Stimulated activated CD4-positive, alpha-beta T cell treated with anti-CD3 and anti-CD28 coated beads, Interleukin-4, amount 100 ng/mL, for 4 hours (primary cell): ENCODE measurements around the gene MXI1.

Experiments used
- DNase-seq, 2 experiments: peaks; one replicate each; pipeline ENCODE4 v3.0.0-alpha.2; 2020

The MXI1 gene

DNA sequence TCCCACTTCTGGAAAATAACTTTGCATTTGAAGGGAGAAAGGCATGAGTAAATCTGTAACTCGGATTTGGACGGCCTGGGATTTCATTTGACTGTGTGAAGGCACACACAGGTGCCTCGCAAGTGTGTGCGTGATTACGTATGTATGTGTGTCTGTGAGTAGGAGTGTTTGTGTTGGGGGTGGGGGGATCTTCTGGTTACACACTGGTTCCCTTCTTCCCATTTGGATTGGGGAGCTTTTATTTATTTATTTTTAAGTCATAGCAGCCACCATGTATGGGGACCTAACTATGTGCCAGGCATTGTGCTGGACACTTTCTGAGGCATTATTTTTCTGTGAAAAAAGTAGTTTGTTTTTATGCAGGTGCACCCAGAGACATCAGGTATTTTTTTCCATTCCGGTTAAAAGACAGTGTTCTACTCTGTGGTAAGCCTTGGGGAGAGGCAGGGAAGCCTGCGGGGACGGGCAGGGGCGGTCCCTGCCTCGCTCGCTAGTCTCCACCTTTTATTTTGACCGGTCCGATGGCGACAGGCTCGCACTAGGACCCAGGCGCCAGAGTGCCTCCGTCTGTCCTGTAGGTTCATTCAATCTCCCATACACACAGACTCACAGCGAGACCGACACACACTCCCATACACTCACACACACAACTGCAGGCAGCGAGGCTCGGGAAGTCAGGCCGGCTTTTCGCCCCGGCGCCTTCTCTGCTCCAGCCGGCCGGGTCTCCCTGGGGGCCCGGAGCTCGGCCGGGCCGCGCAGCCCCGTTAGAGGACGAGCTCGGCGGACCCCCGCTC, at the start of gene MXI1:
Gene MXI1, plus strand, starts transcription at position 595 of the 794 bp plus-strand sequence. CDS start 204 bp downstream, outside the sequence.
- peak; percentile 19 to 27 for DNase-seq

DNA sequence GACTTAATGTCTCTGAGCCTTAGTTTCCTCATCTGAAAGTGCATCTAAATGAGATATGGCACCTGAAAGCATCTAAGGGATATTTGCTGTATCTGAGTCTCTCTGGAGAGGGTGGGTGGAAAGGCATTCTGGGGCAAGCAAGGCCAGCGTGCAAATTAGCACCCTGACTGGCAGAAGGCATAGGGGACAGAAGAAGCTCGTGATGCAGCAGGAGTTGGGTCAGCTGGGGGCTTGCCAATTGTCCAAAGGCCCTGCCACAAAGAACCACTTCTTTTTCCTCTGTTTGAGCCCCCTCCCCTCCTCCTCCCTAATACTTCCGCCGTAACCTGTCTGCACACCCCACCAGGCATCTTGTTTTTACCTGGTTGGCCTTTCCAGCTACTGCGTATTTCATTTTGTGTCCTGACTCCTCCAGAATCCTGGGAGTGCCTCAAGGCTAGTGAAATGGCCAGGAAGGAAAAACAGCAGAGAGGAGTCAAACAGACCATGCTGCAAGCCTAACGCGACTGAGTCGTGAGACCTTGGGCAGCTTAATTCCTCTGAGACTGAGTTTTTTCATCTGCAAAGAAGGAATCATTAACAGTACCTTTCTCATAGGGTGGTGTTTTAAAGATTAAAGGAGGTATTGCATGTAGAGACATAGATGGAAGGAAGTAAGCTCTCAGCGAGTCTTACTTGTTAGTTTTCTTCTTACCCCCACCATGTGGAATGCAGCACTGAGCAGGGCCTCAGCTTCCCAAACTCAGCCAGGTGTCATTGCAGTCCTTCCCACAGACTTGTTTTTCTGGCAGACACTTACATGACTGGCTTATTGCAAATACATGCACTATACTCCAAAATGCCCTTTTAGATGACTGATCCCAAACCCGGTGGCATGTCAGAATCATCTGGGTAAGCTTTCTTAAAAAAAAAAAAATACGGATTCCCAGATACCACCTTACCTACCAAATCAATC, 49.1 kb upstream of the MXI1 start:
- no peak for DNase-seq

DNA sequence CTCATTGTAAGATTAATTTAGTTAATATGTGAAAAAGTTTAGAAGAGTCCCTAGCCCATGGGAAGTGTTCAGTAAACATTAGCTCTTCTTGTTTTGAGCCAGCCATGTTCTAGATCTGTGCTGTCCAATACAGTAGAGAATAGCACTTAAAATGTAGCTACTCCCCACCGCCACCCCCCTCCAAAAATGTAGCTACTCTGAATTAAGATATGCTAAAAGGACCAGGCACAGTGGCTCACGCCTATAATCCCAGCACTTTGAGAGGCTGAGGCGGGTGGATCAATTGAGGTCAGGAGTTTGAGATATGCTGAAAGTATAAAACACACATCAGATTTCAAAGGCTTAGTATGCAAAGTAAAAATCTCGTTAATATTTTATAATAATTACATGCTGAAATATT, 47.3 kb upstream of the MXI1 start:
- no peak for DNase-seq

DNA sequence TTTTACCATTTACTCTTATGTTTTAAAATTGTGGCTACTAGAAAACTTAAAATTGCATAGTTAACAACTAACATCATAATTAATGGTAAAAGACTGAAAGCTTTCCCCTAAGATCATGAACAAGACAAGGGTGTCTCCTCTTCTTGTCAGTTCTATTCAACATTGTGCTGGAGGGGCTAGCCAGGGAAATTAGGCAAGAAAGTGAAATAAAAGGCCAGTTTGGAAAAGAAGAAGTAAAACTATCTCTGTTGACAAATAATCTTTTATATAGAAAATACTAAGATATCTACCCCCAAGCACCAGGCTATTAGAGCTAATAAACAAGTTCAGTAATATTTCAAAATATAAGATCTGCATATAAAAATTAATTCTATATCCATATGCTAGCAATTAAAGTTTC, 46.9 kb upstream of the MXI1 start:
- DNase-seq: no peak

DNA sequence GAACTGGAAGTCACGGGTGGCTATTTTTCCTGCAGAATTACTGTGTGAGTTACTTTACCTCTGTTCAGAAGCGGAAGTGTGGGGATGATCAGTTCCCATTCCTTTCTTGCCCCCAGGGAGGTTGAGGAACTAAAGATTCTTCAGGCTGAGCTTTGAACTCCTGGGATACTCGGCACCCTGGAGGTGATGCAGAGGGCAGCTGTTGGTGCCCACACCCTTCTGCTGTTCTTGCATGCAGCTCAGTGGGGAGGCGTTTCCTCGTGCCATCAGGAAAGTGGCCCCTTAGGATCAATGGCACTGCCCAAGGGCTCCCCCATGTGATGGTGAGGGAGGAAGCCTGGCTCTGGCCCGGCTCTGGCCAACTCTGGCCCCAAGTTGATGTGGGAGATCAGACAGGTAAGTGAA, 44.7 kb upstream of the MXI1 start:
- no peak for DNase-seq

DNA sequence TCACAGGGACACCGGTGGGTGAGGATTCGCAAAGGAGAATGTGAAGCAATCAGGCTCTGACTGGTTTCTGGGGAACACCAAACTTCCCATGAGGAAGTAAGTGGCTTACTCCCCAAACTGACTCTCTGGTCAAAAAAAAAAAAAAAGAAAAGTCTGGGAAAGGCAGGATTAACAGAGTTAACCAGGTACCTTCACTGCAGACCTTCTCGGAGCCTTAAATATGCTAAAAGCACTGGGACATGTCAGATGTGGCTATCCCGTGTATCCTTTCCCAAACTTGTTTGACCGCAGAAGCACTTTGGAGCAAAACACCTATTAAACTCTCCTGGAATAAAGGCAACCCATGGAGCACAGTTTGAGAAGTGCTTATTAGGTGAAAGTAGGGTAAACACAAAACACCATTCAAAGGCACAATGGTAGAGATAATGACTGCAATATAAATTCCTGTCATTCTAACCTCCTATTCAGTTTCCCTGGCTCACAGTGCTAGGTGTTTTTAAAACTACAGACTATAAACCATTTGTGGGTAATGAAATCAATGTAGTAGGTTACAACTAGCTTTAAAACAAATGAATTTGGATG, 44.1 kb upstream of the MXI1 start:
- no peak for DNase-seq

DNA sequence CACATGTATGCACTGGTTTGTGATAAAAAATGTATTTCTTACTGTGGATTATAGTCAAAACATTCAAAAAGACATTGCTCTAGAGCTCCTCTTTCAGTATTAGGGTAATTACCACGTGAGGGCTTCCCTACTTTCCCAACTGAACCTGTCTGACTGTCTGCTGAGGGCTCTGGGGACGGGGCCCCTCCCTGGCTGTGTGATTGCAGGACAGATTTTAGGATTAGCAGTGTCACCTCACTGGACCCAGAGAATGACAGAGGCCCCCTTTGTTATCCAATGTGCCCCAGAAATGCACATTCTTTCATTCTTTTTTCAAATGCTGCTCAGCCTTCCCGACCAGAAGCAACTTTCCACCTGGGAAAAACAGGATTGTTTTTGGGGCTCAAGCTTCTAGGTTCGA, 43.6 kb upstream of the MXI1 start:
- no peak for DNase-seq

DNA sequence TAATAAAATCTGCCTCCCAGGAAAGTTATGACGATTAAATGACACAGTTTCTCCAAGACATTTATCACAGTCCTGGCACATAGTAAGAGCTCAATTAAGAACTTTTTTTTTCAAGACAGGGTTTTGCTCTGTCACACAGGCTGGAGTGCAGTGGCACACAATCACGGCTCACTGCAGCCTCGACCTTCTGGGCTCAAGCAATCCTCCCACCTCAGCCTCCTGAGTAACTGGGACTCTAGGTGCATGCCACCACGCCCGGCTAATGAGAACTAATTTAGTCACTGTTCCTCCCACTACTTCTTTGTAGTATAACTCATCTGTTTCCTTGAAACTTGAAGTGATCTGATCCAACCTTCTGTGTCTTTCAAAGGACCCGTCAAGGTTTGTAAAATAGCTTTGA, 42.2 kb upstream of the MXI1 start:
- no peak for DNase-seq

DNA sequence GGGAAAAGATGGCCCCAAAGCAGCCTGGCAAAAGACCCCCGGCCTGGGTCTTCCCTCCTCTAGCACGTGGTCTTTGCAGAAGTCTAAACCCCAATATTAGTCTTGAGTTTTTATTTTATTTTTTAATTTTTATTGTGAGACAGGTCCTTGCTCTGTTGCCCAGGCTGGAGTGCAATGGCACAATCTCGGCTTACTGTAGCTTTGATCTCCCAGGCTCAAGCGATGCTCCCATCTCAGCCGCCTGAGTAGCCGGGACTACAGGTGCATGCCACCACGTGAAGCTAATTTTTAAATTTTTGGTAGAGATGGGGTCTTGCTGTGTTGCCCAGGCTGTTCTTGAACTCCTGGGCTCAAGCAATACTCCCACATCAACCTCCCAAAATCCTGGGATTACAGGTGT, 40.3 kb upstream of the MXI1 start:
- DNase-seq: no peak

DNA sequence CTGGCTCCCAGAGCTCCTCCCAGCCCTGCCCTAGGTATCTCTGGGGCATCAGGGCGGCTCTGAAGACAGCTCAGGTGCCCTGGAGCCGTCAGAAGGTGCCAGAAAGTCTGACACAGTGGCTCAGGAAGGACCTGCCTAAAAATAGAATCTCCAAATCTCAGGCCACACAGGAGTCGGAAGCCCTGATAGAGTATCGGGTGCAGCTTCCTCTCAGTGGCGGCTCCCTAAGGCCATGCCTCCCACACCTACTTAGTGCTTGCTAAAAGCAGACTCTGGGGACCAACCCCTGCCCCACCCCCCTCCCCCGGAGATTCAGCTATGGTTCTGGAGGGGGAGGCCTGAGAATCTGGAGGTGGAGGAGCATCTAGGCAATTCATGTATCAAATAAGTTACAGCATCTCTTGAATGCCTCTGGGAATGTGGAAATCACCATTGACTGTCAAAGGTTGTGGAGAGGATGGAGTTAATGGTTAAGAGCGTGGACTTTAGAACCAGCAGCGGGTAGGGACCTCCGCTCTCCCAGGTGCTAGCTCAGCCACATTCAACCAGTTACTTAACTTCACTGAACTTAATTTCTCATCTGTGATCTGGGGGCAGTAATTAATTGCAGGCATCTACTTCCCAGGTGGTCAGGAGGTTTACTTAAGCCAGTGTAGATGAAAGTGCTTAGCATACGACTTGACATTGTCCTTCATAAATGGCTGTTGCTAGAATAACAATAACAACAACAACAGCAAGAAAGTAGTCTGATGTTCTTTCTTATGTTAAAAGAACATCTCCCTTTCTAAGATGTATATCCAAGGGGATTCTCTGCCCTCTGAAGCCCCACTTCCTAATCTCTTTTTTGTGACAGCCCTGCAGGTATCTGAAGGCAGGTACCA, 38.6 kb upstream of the MXI1 start:
- DNase-seq: no peak

DNA sequence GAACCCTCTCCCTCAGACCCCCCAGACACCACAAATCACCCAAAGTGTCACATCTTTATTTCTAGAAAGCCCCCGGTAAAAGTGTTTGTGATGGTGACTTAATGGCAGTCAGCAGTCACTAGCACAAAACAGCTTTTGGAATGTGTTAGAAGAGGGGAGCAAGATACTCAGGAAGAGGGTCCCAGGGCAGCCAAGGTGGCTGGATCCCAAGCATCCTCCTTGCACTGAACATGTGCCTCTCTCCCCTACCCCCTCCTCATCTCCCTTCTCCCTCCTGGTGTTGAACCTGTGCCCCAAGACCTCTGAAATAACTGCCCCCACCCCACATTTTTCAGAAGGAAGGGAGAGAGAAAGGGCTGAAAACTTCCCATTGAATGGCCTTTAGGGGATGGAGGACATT, 37.8 kb upstream of the MXI1 start:
- no peak for DNase-seq

DNA sequence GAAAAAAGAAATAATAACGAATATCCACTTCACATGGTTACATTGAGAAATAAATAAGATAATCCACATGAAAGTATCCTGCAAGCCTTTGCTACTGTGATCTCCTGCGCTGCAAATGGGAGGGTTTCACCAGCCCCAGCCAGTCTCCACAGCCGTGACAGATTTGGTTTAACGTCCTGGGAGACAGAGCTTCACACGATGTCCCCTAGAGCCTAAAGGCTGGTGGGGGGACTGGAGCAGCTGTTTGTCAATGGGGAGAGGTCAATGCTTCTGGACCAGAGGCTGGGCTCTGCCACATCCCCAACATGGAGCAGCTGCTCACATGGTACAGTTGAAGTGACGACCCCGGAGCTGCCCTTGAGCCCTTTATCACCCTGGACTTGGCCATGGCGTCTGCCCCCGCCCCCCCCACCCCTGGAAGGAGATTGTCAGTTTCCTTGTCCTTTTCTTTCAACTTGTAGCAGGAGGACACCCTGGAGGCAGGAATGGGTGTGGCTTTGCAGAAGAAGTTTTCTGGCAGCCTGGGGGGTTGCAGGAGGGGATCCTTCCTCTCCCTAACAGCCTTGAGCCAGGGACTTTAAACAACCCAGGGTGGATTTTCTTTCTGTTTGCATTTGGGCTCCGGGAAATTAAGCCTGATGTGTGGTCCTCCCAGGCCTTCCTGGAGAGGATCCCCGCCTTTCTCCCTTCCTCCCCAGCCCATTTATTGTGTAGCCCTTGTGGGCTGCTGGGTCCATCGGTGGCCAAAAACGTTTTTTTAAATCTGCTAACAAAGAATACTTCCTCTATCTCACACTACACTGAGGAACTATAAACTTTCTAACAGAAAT, 37.0 kb upstream of the MXI1 start:
- no peak for DNase-seq

DNA sequence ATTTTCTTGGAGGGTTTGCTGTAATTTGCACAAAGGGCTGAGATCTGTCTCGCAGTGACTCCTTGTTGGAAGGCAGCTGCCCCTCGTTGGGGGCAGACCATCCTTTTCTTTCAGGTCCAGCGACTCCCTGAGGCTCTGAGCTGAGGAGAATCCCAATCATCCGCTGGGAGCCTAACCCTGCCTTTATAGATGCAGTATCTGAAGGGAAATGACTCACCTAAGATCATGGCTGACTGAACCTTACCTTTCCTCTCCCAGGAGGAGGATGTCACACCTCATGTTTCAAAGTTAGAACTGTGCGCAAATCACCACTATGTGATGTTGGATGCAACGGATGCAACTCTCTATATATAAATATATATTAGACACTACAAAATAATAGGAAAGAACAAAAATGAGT, 36.4 kb upstream of the MXI1 start:
- no peak for DNase-seq

DNA sequence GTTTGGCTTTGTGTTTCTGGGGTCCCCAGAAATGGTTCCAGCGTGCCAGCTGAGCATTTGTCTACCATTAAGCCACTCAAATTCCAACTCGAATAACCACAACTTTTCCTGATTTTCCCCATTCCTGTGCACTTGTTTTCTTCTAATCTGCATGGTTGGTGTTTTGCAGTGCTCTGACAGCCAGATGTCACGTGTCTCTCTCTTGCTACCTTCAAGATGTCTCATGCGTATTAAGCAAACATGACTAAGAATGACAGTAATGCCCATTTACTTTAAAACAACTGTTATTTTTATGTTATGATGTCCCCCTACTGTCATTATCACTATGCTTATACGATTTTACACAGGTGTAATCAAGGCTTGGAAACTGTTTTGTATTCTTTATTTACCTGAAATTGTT, 35.2 kb upstream of the MXI1 start:
- DNase-seq: no peak

DNA sequence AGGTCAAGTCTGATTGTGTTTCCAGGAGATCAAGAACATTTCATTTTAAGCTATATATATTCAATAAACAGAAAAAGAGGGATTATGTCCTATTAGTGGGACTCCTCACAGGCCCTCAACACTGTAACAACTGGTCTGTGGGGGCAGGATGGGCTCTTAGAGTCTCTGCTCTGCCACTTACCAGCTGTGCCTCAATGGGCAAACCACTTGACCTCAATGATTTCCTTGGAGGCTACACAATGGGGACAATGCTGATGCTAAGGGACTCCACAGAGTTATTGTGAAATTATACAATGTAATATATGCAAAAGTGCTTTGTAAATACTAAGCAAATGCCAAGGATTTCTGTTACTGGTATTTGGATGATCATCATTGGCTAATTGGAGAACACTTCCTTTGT, 33.2 kb upstream of the MXI1 start:
- no peak for DNase-seq

DNA sequence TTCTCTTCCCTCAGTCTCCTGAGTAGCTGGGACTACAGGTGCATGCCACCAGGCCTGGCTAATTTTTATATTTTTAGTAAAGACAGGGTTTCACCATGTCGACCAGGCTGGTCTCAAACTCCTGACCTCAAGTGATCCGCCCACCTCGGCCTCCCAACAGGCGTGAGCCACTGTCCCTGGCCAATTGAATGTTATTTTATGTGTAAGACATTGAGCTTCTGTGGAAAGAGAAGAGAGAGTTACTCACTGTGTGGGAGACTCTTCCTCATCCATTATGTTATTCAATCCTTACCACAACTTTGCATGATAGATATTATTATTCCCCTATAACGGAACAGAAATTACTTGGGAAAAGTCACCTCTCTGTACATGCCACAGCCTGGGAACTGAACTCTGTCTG, 32.6 kb upstream of the MXI1 start:
- DNase-seq: no peak

DNA sequence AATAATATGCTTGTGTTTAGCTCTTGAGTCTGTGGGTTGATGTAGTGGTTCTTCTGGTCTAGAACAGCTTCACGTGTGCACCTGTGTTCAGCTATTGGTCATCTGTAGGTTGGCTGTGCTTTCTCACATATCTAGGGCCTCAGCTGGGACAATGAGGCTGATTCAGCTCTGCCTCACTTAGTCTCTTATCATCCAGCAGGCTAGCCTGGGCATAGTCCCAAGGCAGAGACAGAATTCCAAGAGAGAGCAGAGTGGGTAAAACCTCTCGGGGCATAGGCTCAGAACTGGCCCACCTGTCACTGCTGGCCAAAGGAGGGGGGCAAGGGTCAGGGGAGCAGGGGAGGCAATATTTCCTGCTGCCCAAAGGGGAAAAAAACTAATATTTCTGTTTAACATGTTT, 32.0 kb upstream of the MXI1 start:
- no peak for DNase-seq

DNA sequence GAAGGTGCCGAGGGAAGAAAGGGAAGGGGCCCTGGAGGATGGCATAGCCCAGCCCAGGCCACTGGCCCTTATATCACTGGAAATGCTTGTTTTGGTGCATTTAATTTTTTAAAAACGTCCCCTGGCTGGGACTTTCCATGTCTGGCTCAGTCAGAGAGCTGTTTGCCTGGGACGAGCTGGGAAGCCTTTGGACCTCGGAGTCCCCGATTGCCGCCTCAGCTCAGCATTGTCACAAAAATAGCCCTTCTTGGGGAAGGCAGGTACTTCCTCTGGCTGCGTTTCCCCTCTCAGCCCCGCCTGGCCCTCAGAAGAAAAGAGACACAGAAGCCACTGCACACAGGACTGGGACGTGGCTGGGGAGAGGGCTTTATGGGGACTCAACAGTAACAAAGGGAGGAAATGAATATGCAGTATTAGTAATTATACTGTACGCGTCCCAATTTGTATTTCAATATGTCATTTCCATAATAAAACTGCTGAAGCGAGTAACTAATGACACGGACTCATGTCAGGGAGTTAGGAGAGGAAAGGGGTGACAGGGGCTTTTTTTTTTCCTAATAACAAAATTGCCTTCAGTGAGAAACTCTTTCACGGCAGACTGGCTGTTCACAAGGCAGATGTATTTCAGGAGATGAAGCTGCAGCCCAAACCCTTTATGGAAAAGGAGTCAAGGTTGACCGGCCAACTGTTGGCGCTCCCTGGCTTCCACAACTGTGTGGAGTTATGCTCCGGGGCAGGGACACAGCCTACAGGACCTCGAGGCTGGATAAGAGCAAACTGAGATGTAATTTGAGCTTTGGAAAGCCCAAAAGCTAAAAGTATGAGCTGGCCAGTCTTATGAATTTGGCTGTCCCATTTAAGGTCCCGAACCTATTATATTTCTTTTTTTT, 31.0 kb upstream of the MXI1 start:
- no peak for DNase-seq

DNA sequence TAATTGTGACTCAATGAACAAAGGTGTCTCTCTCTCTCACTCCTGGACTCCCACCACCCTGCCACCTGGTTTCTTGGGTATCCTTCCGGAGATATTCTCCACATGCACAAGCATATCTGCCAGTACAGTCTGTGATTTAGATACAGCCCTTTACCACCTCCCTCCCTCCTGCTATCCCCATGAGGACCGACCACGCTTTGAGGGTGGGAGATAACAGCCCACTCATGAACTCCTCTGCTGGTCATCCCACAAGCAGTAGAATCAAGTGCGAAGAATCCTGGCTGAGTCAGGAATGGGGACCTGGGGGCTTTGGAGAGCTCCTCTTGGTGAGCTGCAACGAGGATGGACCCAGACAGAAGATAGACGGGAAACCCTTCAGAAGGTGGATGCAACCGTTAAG, 28.2 kb upstream of the MXI1 start:
- no peak for DNase-seq

DNA sequence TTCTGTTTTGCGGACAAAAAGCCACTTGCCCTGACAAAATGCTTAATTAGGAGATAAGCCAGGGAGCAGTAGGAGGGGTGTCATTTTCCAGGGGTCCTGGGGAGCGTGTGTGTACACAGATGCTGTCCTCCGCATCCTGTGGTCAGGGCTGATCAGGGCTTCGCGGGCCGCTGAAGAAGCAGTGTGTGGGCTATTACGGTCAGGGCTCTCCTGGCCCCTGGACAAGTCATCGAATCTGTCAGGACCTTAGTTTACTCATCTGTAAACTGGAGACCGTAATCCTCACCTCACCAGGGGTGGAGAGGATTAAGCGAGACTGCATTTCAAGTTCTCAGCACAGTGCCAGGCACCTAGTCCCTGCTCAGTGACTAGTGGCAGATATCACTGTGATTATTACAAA, 26.0 kb upstream of the MXI1 start:
- DNase-seq: no peak

DNA sequence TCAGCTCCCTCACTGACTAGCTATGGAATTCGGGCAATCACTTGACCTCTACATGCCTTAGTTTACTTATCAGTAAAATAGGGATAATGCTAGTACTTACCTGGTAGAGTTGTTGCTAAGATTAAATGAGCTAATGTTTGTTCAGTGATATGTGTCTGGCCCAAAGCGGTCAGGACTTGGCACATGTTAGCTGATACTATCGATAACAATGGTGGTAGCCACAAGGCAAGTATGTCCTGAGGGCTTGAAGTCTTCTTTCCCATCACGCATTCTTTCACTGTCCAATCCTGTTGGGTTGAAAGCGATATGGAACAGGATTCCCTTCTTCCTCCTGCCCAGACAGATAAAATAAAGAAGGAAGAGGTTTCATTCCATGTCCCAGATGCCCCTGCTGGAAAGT, 25.5 kb upstream of the MXI1 start:
- no peak for DNase-seq
